Measurements from ENCODE around the gene KRT2.

The KRT2 gene

DNA sequence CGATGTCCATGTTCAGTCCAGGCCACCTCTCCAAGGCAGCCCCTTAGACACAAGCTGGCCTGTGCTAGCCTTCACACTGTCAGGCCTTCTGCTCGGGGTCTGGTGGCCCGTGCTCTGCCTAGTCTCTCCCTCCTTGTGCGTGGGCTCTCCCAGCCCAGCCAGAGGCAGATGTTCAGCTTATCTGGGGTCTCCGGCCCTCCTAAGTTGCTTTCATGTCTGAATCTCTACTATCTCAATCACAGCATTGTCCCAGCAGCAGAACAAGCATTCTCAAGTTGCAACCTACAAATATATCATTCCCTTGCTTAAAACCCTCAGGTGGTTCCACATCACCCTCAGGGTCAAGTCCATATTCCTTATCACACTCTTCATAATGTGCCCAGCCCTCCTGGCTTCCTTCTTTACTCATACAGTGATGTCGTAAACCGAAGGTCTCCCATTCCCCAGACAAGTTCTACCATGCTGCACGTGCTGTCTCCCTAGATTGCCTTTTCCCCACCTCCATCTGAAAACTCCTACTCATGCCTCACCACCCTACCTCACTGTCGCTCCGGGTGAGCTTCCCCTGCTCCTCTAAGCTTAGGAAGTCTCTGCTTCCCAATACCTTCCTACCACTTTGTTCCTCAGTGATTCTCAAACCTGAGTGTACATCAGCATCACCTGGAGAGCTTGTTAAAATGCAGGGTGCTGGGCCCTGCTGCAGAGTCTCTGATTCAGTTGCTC lies 35.2 kb downstream of the KRT2 start:
- DNase-seq: no peak

DNA sequence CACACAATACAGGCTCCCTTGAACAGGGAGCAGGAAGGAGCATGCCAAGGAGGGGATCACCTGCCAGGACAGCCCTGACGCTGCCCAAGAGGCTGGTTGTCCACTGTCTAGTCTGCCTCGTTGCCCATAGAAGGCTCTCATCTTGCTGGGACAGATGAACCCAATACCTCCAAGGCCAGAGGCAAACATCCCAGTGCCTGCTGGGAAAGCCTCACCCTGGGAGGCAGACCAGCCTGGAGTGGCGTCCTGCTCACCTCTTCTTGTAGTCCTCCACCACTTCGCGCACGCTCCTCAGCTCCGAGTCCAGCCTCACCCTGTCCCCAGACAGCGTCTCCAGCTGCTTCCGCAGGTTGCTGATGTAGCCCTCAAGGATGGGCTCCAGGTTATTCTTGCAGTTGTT lies 36.1 kb downstream of the KRT2 start:
- no peak for DNase-seq

DNA sequence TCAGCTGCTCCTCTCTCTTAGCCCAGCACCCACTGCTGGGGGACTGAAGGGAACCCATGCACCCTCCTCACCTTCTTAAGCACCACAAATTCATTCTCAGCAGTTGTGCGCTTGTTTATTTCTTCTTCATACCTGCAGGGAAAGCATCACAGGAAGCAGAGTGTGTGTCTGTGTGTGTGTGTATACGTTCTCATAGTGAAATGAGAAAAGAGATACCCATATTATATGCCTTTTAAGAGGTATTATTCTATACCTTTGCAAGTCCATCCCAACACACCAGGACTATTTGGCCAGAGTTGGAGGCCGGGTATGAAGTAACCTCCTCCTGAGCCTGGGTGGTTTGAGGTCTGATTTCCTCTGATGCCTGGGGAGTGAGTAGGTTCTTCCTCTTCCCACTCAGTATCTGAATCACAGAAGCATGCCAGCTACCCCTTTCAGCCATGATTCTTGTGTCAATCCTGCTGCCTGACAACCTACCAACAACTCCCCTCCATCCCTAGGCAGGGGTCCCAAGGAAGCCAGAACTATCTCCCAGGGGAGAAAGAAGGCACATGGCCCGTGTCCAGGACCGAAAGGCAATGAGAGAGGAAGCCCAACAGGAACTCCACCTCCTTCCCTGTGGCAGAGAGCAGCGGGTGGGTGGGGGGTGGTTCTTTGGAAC lies 36.7 kb downstream of the KRT2 start:
- no peak for DNase-seq

DNA sequence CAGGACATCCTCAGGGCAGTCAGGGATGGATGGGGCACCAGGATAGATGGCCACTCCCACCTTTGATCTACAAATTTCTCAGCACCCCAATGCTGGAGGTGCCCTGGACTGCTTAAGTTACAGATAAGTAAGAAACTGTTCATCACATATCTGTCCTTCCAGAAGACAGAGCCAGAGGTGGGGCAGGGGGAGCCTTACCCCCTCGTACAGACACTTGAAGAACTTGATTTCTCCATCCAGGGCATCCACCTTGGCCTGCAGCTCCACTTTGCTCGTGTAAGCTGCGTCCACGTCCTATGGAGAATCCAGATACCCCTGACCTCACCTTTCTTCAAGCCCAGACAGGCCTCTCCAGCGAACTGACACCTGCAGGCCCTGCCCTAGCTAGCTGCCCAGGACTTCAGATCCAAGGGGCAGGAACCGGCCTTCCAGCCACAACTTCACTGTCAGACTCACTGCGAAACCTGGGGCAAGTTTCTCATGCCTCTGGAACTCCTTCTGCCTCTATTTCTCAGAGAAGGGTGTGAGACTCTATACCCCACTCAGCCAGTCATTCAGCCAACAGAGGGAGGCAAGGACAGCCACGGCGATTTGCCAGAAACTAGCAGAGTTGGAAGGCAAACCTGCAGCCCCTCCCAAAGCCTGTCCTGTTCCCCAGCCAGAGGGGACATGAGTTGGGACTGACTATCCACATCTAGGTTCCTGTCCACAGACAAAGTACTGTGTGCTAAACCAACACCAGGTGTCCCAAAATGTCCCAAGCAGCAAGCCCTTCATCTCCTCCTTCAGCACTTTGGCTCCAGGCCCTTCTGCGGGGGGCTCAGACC lies 37.4 kb downstream of the KRT2 start:
- no peak for DNase-seq

DNA sequence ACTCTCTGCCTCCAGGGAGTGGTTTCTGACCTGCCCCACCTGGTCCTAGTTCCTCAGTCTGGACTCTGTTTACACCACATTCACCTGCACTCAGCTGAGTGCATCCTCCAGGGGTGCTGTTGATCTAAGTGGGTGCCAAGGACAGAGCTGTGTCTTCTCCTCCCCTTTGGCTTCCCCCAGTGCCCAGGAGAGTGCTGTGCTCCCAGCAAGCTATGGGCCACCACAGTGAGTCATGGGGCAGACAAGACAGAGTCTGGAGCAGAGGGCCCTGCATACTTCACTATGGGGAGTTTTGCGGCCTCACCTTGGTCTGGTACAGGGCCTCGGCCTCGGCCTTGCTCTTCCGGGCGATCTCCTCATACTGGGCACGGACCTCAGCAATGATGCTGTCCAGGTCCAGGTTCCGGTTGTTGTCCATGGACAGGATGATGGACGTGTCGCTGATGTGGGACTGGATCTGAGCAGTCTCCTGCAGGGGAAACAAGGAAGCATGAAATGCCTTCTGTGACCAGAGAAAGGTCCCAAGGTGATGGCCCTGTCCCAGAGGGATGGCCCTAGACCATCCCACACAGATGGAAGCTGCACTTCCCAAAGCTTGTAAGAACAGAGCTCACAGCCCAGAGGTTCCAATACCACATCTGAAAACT lies 38.5 kb downstream of the KRT2 start:
- DNase-seq: no peak

DNA sequence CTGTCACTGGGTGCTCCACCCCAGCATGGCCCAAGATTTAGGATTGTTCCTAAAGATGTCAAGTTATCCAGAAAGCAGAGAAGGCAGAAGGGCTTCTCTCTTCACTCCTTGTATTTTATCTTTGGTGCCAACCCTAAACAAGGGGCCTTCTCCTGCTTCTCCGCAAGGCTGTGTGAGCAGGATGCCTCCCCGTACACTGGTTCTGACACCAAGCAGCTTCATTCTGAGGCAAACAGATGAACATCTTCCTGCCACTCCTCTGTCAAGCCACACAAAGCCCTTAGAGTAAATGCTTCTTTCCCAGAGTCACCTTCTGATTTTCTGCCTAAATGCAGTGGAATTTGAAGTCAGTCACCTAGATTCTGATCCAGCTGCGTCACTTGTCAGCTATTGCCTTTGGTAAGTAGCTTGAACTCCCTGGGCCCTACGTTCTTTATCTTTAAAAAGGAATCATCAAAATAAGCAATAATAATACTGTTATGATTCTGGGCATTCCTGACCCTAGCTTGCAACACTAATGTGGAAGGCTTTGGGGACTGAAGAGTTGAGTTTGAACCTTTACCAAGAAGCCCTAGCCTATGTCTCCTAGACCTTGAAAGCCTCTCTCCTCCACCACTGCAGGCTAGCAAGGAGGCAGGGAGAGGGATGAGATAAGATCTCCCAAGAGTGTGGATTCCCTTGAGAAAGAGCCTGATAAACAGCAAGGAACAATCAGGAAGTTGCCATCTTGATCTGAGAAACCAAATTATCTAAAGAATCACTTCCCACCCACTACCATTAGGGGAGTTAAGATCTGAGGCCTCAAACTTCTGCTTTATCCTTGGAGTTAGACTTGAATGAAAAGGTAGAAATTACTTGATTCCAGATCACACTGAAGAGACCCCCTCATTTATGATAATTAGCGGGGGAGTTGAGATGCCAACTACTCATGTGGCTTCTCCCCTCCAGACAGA lies 39.3 kb downstream of the KRT2 start:
- no peak for DNase-seq

DNA sequence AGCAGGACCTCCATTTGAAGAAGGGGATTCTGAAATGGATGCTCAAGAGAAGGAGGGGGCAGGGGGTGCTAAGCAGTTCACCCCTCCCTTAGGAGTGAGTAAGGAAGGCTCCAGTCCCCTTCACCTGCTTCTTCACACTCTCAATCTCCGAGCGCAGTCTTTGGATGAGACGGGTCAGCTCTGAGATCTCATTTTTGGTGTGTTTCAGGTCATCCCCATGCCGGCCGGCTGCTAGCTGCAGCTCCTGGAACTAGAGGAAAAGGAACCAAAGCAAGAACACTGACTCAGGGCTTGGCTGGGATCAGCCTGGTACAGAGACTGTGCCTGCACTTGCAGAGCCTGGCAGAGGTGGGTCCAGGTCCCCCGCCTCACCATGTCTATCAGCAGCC lies 40.9 kb downstream of the KRT2 start:
- no peak for DNase-seq

DNA sequence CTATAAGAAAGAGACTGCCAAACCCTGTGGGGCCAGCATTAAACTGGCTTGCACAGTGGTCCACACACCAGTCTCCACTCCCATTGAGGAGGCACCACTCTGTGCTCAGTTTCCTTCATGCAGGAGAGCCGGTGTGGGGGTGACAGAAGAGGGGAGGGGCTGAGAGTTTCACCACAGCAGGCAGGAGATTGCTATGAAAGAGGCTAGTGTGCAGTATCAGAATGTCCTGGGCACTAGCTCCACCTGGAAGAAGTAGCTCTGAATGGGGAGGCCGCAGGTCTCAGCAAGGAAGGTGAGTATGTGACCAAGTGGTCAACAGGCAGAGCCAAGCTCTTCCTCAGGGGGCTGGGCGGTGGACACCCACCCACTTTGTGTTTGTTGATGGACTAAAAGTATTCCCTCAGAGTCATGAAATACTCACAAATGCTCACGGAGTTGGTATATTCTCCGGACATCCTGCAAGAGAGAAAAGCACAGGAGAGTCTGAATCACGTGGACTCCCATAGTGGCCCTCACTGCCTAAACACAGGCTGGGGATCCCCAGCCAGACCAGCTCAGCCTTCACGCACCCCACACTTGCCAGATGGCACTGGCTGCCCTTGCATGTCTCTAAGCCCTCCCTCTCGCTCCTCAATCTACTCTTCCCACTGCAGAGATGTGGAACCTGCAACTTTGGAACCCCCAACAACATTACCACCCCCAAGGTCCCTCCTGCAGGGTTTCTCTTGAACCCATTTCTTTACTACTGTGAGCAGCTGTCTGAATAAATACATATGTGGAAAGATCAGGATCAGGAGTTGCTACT lies 43.0 kb downstream of the KRT2 start:
- DNase-seq: no peak

DNA sequence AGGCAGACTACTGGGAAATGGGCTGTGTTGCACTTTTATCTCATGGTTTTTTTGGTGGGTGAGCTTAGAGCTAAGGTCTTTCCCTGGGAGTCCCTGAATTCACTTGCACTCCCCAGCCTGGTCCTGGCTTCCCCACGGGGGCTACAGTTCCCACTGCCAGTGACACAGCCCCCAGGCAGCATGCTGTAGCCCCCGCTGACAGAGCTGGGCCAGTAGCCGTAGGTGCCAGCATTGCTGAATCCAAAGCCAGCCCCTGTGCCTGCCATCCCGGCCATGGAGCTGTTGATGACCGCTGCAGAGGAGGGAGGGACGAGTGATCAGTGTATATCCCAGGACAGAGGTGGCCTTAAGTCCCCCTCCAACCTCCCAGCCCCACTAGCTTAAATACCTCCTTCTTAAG lies 43.9 kb downstream of the KRT2 start:
- no peak for DNase-seq

DNA sequence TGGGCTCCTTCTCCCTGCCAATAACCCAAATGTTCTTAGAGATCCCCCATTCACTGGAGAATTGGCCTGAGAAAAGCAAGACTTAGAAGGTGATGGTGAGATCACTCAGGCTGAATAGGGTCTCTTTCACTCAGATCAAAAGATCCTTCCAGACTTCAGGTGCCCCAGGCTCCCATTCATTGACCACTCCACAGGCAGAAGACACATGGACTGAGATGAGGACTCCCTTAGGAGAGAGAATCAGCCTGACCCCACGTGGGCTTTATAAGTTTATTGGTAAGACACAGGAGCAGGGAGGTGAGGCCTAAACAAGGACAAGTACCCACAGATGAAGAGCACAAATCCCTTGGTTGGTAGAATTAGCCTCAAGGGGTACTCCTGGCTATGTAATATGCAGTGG lies 44.7 kb downstream of the KRT2 start:
- DNase-seq: no peak

DNA sequence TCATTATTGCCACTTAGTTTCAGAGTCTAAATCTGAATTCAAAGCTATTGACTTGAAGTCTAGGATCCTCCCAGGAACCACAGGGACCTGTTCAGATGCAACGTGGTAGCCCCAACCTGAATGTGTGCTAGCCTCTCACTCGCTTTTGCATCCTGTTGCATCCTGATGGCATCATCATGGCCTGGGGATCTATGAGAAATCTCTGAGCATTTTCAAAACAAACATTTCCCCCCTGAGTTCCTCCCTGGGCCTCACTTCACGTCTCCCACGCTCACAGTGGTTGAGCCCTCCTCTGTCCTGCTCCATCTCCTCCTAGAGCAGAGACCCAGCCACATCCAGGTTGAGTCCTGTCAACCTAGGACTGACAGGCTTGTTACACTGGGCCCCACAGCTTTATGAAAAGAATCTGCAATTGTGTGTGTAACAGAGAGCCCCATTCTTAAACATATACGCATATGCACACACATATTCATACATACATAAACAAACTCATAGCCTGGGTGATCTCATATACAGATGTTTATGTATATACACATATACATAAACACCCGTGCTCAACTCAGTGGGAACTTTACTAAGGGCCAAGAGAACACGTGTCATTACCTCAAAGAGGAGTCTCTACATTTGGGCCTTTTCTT lies 45.3 kb downstream of the KRT2 start:
- no peak for DNase-seq

DNA sequence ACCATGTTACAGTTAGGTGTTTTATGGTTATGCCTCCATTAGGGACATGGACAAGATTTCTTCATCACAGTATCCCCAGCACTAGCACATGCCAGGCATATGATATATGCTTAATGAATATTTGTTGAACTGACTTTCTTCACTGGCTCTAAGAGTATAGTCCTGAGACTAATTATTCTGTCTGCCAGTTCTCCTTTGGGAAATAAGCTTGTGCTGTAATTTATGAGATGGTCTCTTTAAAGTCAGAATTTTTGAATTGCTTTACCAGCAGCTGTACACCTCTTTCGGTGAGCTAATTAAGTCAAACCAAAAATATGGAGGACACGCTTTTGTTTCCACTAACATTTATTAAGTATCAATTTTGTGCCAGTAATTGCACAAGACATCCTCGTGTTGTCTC lies 45.9 kb downstream of the KRT2 start:
- no peak for DNase-seq

DNA sequence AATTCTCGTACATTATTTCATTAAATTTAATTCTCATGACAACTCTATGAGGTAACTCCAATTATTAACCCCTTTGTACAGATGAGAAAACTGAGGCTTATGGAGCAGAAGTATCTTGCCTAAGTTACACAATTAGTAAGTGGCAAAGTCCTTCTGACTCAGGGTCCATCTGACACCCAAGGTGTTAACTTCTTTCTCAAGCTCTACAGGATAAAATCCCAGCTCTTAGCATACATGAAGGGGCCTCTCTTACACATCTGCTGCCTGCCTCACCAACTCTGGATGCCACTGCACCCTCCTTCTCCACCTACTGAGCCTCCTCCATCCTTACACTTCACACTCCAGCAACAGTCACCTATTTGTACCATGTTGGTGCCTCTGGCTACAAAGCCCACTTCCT lies 46.5 kb downstream of the KRT2 start:
- no peak for DNase-seq

DNA sequence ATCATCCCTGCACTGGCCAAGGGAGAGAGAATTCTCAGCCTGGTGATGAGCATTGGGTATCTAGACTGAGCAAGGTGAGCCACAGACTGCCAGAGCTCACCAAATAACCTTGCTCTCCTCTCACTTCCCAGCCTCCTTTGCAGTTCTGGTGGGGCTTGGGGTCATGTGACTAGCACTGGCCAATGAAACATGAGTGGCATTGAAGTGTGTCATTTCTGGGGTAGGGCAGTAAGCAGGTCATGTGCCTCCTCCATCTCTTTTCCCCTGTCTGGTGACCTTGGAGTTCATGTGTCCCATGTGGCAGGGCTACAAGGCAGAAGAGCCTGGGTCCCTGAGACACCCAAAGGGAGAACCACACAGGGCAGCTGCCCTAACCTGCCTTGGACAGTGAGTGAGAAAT lies 47.2 kb downstream of the KRT2 start:
- no peak for DNase-seq

DNA sequence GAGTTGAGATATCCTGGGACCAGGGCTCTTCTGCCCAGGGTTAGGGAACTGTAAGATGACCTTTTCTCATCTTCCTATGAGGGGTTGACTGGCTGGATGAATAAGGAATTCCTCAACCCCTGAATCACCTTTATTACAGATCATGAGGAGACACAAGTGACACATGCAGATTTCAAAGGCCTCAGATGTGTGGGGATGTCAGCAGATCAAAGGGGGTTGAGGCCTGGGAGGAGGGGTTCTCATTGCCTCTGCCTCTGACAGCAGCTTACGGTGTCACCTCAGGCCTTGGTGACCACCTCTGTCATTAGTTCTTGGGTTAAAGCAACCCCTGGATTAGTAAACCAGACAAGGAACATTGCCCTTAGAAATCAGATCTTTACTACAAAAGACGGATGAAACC lies 48.7 kb downstream of the KRT2 start:
- no peak for DNase-seq

DNA sequence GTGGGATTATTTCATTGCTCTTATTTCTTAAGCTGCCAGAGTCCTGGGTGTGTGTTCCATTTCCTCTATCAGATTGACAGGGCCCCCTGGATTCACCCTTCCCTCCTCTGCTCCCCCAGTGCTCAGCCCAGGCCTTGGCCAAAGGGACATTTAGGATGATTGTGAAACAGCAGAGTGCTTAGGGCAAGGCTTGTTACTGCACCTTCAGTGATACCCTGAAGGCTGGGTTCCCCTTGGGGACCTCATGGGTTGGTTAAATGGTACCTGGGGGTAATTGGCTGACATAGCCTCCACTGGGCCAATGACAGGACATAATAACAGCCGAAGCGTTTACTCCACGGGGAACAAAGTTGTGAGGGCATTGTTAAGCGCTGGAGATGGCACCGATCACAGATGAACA lies 49.5 kb downstream of the KRT2 start:
- DNase-seq: no peak

DNA sequence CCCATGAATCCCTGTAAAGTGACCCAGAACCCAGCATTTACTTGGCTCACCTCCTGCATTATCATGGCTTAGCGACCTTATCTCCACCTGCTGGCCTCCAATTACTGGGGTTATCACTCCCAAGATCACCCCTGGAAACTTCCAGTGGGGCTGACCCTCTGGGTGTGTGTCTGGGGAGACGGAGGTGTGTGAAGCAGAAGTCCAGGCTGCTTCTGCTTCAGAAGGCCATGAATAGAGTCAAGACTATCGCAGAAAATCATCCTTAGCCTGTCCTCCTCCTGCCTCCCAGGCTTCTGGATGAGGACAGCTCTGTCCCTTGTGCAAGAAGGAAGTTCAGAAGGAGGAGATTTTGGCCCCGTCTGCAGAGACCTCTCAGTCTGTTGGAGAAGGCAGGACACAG lies 50.3 kb downstream of the KRT2 start:
- DNase-seq: no peak

DNA sequence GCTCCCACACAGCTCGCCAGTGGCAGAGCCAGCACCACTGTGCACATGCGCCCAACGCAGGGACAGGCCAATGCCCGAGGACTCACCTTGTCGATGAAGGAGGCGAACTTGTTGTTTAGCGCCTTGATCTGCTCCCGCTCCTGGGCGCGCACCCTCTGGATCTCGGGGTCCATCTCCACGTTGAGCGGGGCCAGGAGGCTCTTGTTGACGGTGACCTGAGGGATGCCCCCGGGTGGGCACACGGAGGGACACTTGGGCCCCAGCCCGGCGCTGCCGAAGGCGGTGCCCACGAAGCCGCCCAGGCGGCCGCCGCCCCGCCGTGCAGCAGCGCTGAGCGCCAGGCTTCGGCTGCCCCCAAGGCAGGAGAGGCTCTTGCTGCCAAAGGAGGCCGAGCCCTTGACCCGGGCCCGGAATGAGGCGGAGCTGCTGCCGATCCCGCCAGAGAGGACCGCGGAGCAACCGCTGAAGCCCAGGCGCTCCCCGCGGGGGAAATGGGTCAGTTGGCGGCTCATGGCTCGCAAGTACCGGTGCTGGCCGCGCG lies 51.0 kb downstream of the KRT2 start, which contains the start of gene KRT72:
Gene KRT72, minus strand, starts transcription at position 523 of the 541 bp plus-strand sequence. Its CDS starts 11 bp downstream, at position 512.
- DNase-seq: no peak

DNA sequence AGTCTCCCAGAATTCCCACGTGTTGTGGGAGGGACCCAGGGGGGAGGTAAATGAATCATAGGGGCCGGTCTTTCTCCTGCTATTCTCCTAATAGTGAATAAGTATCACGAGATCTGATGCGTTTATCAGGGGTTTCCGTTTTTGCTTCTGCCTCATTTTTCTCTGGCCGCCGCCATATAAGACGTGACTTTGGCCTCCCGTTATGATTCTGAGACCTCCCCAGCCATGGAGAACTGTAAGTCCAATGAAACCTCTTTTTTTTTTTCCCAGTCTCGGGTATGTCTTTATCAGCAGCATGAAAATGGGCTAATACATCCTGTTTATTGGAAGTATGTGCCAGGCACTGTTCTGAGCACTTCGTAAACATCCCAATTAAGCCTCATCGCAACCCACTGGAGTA lies 51.5 kb downstream of the KRT2 start:
- DNase-seq: no peak
